ENCODE results near the gene TNFRSF1B. TPM values are rescaled to one million over a fixed set of nuclear protein-coding genes. Genes with fewer than 3 reads are reported as not detected.
A peak's percentile ranks its signal among the peaks of the same experiment; 100 is the strongest.
"Not testable (repeated sequence)": the region's sequence is repeated elsewhere in the genome, so short reads cannot be mapped to it uniquely, and the experiment has no call there.

The TNFRSF1B gene
- total RNA-seq, 1 donor from 2014 or later, result 16.8 TPM

GRCh38 chr1:12208764-12209494 lies 42.1 kb downstream of the TNFRSF1B start:
- peak; percentile 87 for DNase-seq (ENCODE audit: low spot score)

GRCh38 chr1:12209495-12209832 lies 42.7 kb downstream of the TNFRSF1B start:
- ATAC-seq (no peak), DNase-seq (ENCODE audit: low spot score) (no peak)

More at GRCh38 chr1:12208764-12209494, 42.1 kb downstream of the TNFRSF1B start:
- peak; percentile 93 for ATAC-seq

- no peak for ATAC-seq
- no peak for DNase-seq (ENCODE audit: low spot score)
Observed at GRCh38 chr1:12215118-12215961, 48.5 kb downstream of the TNFRSF1B start.

GRCh38 chr1:12219800-12220199 lies 53.0 kb downstream of the TNFRSF1B start:
- ATAC-seq, result no peak
- no peak for DNase-seq (ENCODE audit: low spot score)

GRCh38 chr1:12220890-12221289 lies 54.1 kb downstream of the TNFRSF1B start:
- DNase-seq (ENCODE audit: low spot score) (no peak), ATAC-seq (peak; percentile 73)

GRCh38 chr1:12222700-12223099 lies 55.9 kb downstream of the TNFRSF1B start:
- not testable (repeated sequence) for ATAC-seq; DNase-seq (ENCODE audit: low spot score)

GRCh38 chr1:12224092-12224491 lies 57.3 kb downstream of the TNFRSF1B start:
- DNase-seq (ENCODE audit: low spot score); ATAC-seq: not testable (repeated sequence)

GRCh38 chr1:12228979-12229378 lies 62.2 kb downstream of the TNFRSF1B start:
- DNase-seq (ENCODE audit: low spot score), result no peak
- no peak for ATAC-seq

- DNase-seq (ENCODE audit: low spot score) (no peak), ATAC-seq (no peak)
Observed at GRCh38 chr1:12229386-12229834, 62.6 kb downstream of the TNFRSF1B start.

GRCh38 chr1:12229835-12230548 lies 63.2 kb downstream of the TNFRSF1B start, which contains the start of gene VPS13D:
TSS of gene VPS13D (plus strand) at chr1:12230030. CDS start at chr1:12234267, 4,237 bp downstream.
- peak; percentile 81 for ATAC-seq
- DNase-seq (ENCODE audit: low spot score), result peak; percentile 84

GRCh38 chr1:12230549-12231275 lies 63.9 kb downstream of the TNFRSF1B start:
- DNase-seq (ENCODE audit: low spot score), result peak; percentile 89
- peak; percentile 82 for ATAC-seq

- DNase-seq (ENCODE audit: low spot score) (no peak), ATAC-seq (no peak)
Observed at GRCh38 chr1:12231276-12231595, 64.4 kb downstream of the TNFRSF1B start.

- DNase-seq (ENCODE audit: low spot score) (peak; percentile 76), ATAC-seq (peak; percentile 30)
Observed at GRCh38 chr1:12232221-12232620, 65.4 kb downstream of the TNFRSF1B start.

GRCh38 chr1:12244078-12244477 lies 77.3 kb downstream of the TNFRSF1B start:
- DNase-seq (ENCODE audit: low spot score), result no peak
- no peak for ATAC-seq

- no peak for ATAC-seq
- no peak for DNase-seq (ENCODE audit: low spot score)
Observed at GRCh38 chr1:12244585-12244984, 77.8 kb downstream of the TNFRSF1B start.

- DNase-seq (ENCODE audit: low spot score) (no peak), ATAC-seq (no peak)
Observed at GRCh38 chr1:12245116-12245515, 78.3 kb downstream of the TNFRSF1B start.

GRCh38 chr1:12245733-12246132 lies 78.9 kb downstream of the TNFRSF1B start:
- ATAC-seq (no peak), DNase-seq (ENCODE audit: low spot score) (no peak)

GRCh38 chr1:12246584-12246983 lies 79.8 kb downstream of the TNFRSF1B start:
- ATAC-seq, result no peak
- DNase-seq (ENCODE audit: low spot score), result no peak

- ATAC-seq (no peak), DNase-seq (ENCODE audit: low spot score) (no peak)
Observed at GRCh38 chr1:12249181-12249580, 82.4 kb downstream of the TNFRSF1B start.

GRCh38 chr1:12249748-12250147 lies 83.0 kb downstream of the TNFRSF1B start:
- DNase-seq (ENCODE audit: low spot score) (no peak), ATAC-seq (no peak)

GRCh38 chr1:12251442-12251841 lies 84.7 kb downstream of the TNFRSF1B start:
- ATAC-seq, result no peak
- DNase-seq (ENCODE audit: low spot score), result no peak
